Fibroblast of lung (primary cell): Measurements from ENCODE around the gene OCA2. TPM values are rescaled to one million over a fixed set of nuclear protein-coding genes. Genes with fewer than 3 reads are reported as not detected.

ENCODE experiments used
- DNase-seq, 2 donors: peaks; one replicate each; pipeline versions ENCODE4 v3.0.0 to v3.0.0-alpha.2; 2010; ENCODE audit warnings: low read depth in 2 of 2
- H2AFZ ChIP-seq: 2 replicates; pipeline ENCODE4 v1.5.1; 2012; ENCODE audit warnings: low read length, control low read depth, inconsistent platforms
- H3K27ac ChIP-seq: 2 replicates; pipeline ENCODE4 v1.5.1; 2011; ENCODE audit warnings: low read length, control low read depth; ENCODE audit not compliant: insufficient read depth
- H3K27me3 ChIP-seq: 2 replicates; pipeline ENCODE4 v1.5.1; 2011; ENCODE audit warnings: mild to moderate bottlenecking, low read length; ENCODE audit not compliant: control insufficient read depth, insufficient read depth
- H3K36me3 ChIP-seq: 2 replicates; pipeline ENCODE4 v1.5.1; 2011; ENCODE audit warnings: low read length; ENCODE audit not compliant: control insufficient read depth, insufficient read depth
- H3K4me1 ChIP-seq: 2 replicates; pipeline ENCODE4 v1.5.1; 2011; ENCODE audit warnings: low read length; ENCODE audit not compliant: control insufficient read depth, insufficient read depth; ENCODE audit errors: extremely low read depth
- H3K4me2 ChIP-seq: 2 replicates; pipeline ENCODE4 v1.5.1; 2011; ENCODE audit warnings: low read length, control low read depth; ENCODE audit not compliant: insufficient read depth; ENCODE audit errors: extremely low read depth
- H3K4me3 ChIP-seq, 4 experiments: fragments of 200-600 bp in 1 of 4; sonication (generic) in 1 of 4; replicated peaks in 1 of 4; 2 replicates each; pipeline ENCODE4 v1.5.1; 2011 to 2016; ENCODE audit warnings: low read length in 4 of 4, low read depth in 3 of 4, mild to moderate bottlenecking in 3 of 4, control low read depth in 2 of 4, inconsistent platforms in 1 of 4, mixed read lengths in 1 of 4; ENCODE audit not compliant: insufficient read depth in 1 of 4; ENCODE audit errors: control extremely low read depth in 1 of 4
- H3K79me2 ChIP-seq: 2 replicates; pipeline ENCODE4 v1.5.1; 2012; ENCODE audit warnings: mild to moderate bottlenecking, low read length, inconsistent platforms; ENCODE audit not compliant: control insufficient read depth, insufficient read depth
- H3K9ac ChIP-seq: 2 replicates; pipeline ENCODE4 v1.5.1; 2011; ENCODE audit warnings: mild to moderate bottlenecking, low read length, control low read depth; ENCODE audit not compliant: insufficient read depth
- H3K9me3 ChIP-seq: 2 replicates; pipeline ENCODE4 v1.5.1; 2012; ENCODE audit warnings: low read depth, low read length; ENCODE audit not compliant: control insufficient read depth, insufficient read depth
- H4K20me1 ChIP-seq: 2 replicates; pipeline ENCODE4 v1.5.1; 2011; ENCODE audit warnings: low read length; ENCODE audit not compliant: control insufficient read depth, insufficient read depth; ENCODE audit errors: extremely low read depth
- CTCF ChIP-seq, 2 donors: IDR thresholded peaks in 1 of 2; conservative IDR thresholded peaks in 1 of 2; 1 replicate in 1 of 2; 2 replicates in 1 of 2; pipeline ENCODE4 v1.5.1; 2011 to 2012; ENCODE audit warnings: low read length in 2 of 2, control low read depth in 1 of 2, inconsistent platforms in 1 of 2, low read depth in 1 of 2, mild to moderate bottlenecking in 1 of 2
- EZH2 ChIP-seq: IDR thresholded peaks from 2 replicates; pipeline ENCODE4 v1.5.1; 2012; ENCODE audit warnings: low read length, control low read depth, mild to moderate bottlenecking; ENCODE audit errors: missing control alignments
- polyA plus RNA-seq, 2 donors: library from polyadenylated mRNA; depleted of rRNA in 1 of 2; stranded (reverse) in 1 of 2; unstranded in 1 of 2; fragments of >200 nt; gene quantifications; 2 replicates each; pipeline ENCODE4 v1.2.1, GENCODE V29; 2011 to 2012; ENCODE audit warnings: missing spikeins in 1 of 2
- total RNA-seq: library from RNA; depleted of rRNA; stranded (reverse); fragments of >200 nt; gene quantifications from 2 replicates; pipeline ENCODE4 v1.2.1, GENCODE V29; 2014

The OCA2 gene
- total and polyA plus RNA-seq, 2 donors (not counting 1 experiment from before 2014, with no cell fraction given): not detected

GRCh38 chr15:28021281-28022039 lies 77.7 kb downstream of the OCA2 start:
- Histone ChIP-seq H3K9me3 (no peaks in the 10 kb centered on the region), H3K4me2 (no peak overlapping the region), H2AFZ (no peak overlapping the region), H3K27me3 (no peaks in the 10 kb centered on the region), H4K20me1 (no peaks in the 10 kb centered on the region), H3K4me1 (no peaks in the 10 kb centered on the region), H3K9ac (no peak overlapping the region), H3K36me3 (no peaks in the 10 kb centered on the region), H3K79me2 (no peaks in the 10 kb centered on the region), H3K27ac (no peak overlapping the region), H3K4me3 (no peak overlapping the region)
- TF ChIP-seq EZH2 (no peak), CTCF (conservative IDR thresholded peaks at IDR 0.05 in 1 of 2, IDR thresholded peaks at IDR 0.05 in 1 of 2; ENCODE audit: low read depth in 1 of 2, low read length in 2 of 2) (peak in 1 of 2 donors; percentile 56)
- DNase-seq: peak; percentile 72 to 86

- TF ChIP-seq CTCF (conservative IDR thresholded peaks at IDR 0.05 in 1 of 2, IDR thresholded peaks at IDR 0.05 in 1 of 2; ENCODE audit: low read depth in 1 of 2, low read length in 2 of 2): no peak
- TF ChIP-seq EZH2: no peak
- Histone ChIP-seq H3K4me3 (no peak overlapping the region), H3K79me2 (no peaks in the 10 kb centered on the region), H3K27ac (no peak overlapping the region), H3K27me3 (no peaks in the 10 kb centered on the region), H3K9ac (no peak overlapping the region), H3K36me3 (no peaks in the 10 kb centered on the region), H3K4me1 (no peaks in the 10 kb centered on the region), H3K9me3 (no peaks in the 10 kb centered on the region), H4K20me1 (no peaks in the 10 kb centered on the region), H2AFZ (no peak overlapping the region), H3K4me2 (no peak overlapping the region)
- no peak for DNase-seq
Measured at GRCh38 chr15:28020644-28021043, 78.5 kb downstream of the OCA2 start.

DNA sequence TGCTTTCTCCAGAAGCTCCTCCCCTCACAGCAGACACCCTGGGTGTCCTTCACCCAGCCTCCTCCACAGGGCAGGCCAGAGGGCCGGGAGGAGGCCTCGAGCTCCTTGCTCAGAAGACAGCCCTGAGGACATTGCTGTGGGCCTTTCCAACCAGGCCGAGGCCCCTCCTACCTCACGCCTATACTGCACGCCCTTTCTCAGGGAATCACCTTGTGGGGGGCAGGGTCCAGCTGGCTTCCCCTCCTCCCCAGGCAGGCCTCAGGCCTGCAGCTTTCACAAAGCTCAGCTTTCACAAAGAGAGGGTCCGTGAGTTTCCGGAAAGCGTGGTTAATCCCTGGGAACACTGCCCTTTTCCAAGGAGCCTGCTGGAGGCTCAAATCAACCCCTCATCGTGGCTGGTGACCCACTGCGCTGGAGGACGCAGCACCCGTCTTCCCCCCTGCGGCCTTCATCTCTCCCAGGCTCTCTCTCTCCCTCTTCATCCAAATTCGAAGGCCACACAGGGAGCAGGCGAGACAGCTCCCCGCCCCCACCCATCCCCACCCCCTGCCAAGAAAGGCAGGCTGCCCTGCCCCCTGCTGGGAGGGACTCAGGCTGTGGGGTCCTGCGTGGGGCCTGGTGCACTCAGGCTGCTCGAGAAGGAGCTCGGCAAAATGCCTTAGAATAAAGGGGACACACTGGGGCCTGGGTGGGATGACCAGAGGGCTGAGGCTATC lies 79.4 kb downstream of the OCA2 start:
- H2AFZ ChIP-seq: no peak overlapping the region
- no peak for DNase-seq
- TF ChIP-seq CTCF (conservative IDR thresholded peaks at IDR 0.05 in 1 of 2, IDR thresholded peaks at IDR 0.05 in 1 of 2; ENCODE audit: low read depth in 1 of 2, low read length in 2 of 2) (no peak), EZH2 (no peak)
- H3K36me3 ChIP-seq: no peaks in the 10 kb centered on the region
- H3K9ac ChIP-seq: no peak overlapping the region
- no peaks in the 10 kb centered on the region for H3K9me3 ChIP-seq
- H3K27ac ChIP-seq: no peak overlapping the region
- H3K4me1 ChIP-seq: no peaks in the 10 kb centered on the region
- no peaks in the 10 kb centered on the region for H3K79me2 ChIP-seq
- H4K20me1 ChIP-seq: no peaks in the 10 kb centered on the region
- no peak overlapping the region for H3K4me2 ChIP-seq
- no peak overlapping the region for H3K4me3 ChIP-seq
- no peaks in the 10 kb centered on the region for H3K27me3 ChIP-seq
